Ovary (tissue), 3 donors: ENCODE data around the gene TBCK.

ENCODE experiments used
- CTCF ChIP-seq, 3 donors: fragments of 450-650 bp in 2 of 3; fragments of 200-600 bp in 1 of 3; IDR thresholded peaks; one replicate each; pipeline versions ENCODE4 v1.5.1 to v1.8.0; 2016 to 2022; ENCODE audit warnings: antibody characterized with exemption in 3 of 3, mild to moderate bottlenecking in 1 of 3
- EP300 ChIP-seq: sonication (generic); formaldehyde crosslinking; IDR thresholded peaks from one replicate; pipeline ENCODE4 v1.6.1; 2017; ENCODE audit warnings: antibody characterized with exemption
- POLR2A ChIP-seq: fragments of 450-650 bp; IDR thresholded peaks from one replicate; pipeline ENCODE4 v1.6.1; 2017; ENCODE audit warnings: antibody characterized with exemption, mild to moderate bottlenecking, moderate library complexity
- donor health status: DM: no; HTN: no; CAD: no.

GRCh38 chr4:106116025-106116424 lies 200.0 kb downstream of the TBCK start:
- TF ChIP-seq CTCF (IDR thresholded peaks at IDR 0.05) (no peak), EP300 (no peak), POLR2A (no peak)
